Measurements from ENCODE around the gene MFAP2. TPM values are rescaled to one million over a fixed set of nuclear protein-coding genes. Genes with fewer than 3 reads are reported as not detected.
A peak's percentile ranks its signal among the peaks of the same experiment; 100 is the strongest.

MFAP2 gene
- total and polyA plus RNA-seq, 5 experiments from 2014 or later, result 0.41 TPM; not detected in 4

- POLR2A ChIA-PET, result interaction anchor here (0.6 kb wide), 1 partner anchor 850 kb away, joined by 3 read pairs; no protein-coding TSS in a partner anchor
- H3K9me3 Mint-ChIP-seq, result no peaks in the 10 kb centered on the region
These were observed 35.9 kb upstream of the MFAP2 start for GRCh38 chr1:17016317-17016661.

GRCh38 chr1:17014671-17015567 lies 34.5 kb upstream of the MFAP2 start:
- Mint-ChIP-seq H3K4me1 (peaks cover 4 to 21% (median 19%) of the 10 kb centered on the region in 4 donors), H3K27me3 (no peaks in the 10 kb centered on the region)
- POLR2A ChIA-PET, result no interaction called here

More at GRCh38 chr1:17016317-17016661, 35.9 kb upstream of the MFAP2 start:
- Mint-ChIP-seq H3K36me3 (peaks cover 0 to 37% (median 6%) of the 10 kb centered on the region in 3 donors), H3K4me3 (peak overlapping the region in 1 of 10 donors; percentile 23), H3K27me3 (no peaks in the 10 kb centered on the region), H3K27ac (peak overlapping the region in 1 of 10 donors; percentile 24), H3K4me1 (peaks cover 4 to 11% (median 7%) of the 10 kb centered on the region in 4 donors)
- no peak for DNase-seq
- no peak for ATAC-seq

GRCh38 chr1:17013491-17014320 lies 33.3 kb upstream of the MFAP2 start:
- Mint-ChIP-seq H3K36me3 (peaks cover 0 to 11% (median 4%) of the 10 kb centered on the region in 3 donors), H3K4me1 (peaks cover 2 to 27% (median 23%) of the 10 kb centered on the region in 4 donors), H3K27me3 (no peaks in the 10 kb centered on the region), H3K27ac (no peak overlapping the region), H3K4me3 (peak overlapping the region in 1 of 10 donors; percentile 14), H3K9me3 (no peaks in the 10 kb centered on the region)
- POLR2A ChIA-PET, result no interaction called here
- DNase-seq (no peak), ATAC-seq (no peak)

More at GRCh38 chr1:17014671-17015567, 34.5 kb upstream of the MFAP2 start:
- H3K4me3 Mint-ChIP-seq, result no peak overlapping the region
- ATAC-seq (no peak), DNase-seq (no peak)
- H3K9me3 Mint-ChIP-seq, result no peaks in the 10 kb centered on the region
- peak overlapping the region in 1 of 10 donors; percentile 2 for H3K27ac Mint-ChIP-seq
- peaks cover 0 to 23% (median 6%) of the 10 kb centered on the region in 3 donors for H3K36me3 Mint-ChIP-seq

- peak overlapping the region in 4 of 10 donors; percentile 14 to 85 (median 54) for H3K4me3 Mint-ChIP-seq
- POLR2A ChIA-PET, result interaction anchor here (1.1 kb wide), 1 partner anchor 108 kb away, joined by 5 read pairs; no protein-coding TSS in a partner anchor
- no peaks in the 10 kb centered on the region for H3K9me3 Mint-ChIP-seq
- DNase-seq (no peak), ATAC-seq (no peak)
- no peaks in the 10 kb centered on the region for H3K27me3 Mint-ChIP-seq
- peaks cover 2 to 27% (median 23%) of the 10 kb centered on the region in 4 donors for H3K4me1 Mint-ChIP-seq
- H3K27ac Mint-ChIP-seq, result peak overlapping the region in 4 of 10 donors; percentile 11 to 61 (median 39)
- peaks cover 0 to 5% (median under 1%) of the 10 kb centered on the region in 3 donors for H3K36me3 Mint-ChIP-seq
These were observed 32.5 kb upstream of the MFAP2 start for GRCh38 chr1:17012775-17013490.

GRCh38 chr1:17011439-17012307 lies 31.3 kb upstream of the MFAP2 start, which contains the start of gene ATP13A2:
TSS of gene ATP13A2 (minus strand) at chr1:17011928. CDS start at chr1:17011738, 190 bp downstream.
- ATAC-seq (peak; percentile 98 to 99), DNase-seq (peak; percentile 73 to 89 (median 83))
- POLR2A ChIA-PET, result interaction anchor here (1.1 kb wide), 1 partner anchor 107 kb away, joined by 5 read pairs; no protein-coding TSS in a partner anchor
- peak within 1 kb of the TSS; percentile 58 to 86 (median 79) for H3K27ac Mint-ChIP-seq
- H3K9me3 Mint-ChIP-seq, result no peaks in the 10 kb centered on the region
- peaks cover 0 to 3% (median 0%) of the 10 kb centered on the region in 3 donors for H3K36me3 Mint-ChIP-seq
- H3K4me1 Mint-ChIP-seq, result peaks cover 2 to 27% (median 23%) of the 10 kb centered on the region in 4 donors
- peak within 1 kb of the TSS; percentile 79 to 91 (median 85) for H3K4me3 Mint-ChIP-seq
- no peaks in the 10 kb centered on the region for H3K27me3 Mint-ChIP-seq

GRCh38 chr1:17011092-17011438 lies 30.6 kb upstream of the MFAP2 start:
- Mint-ChIP-seq H3K9me3 (no peaks in the 10 kb centered on the region), H3K36me3 (peaks cover 0 to 7% (median 0%) of the 10 kb centered on the region in 3 donors), H3K4me1 (peaks cover 2 to 27% (median 23%) of the 10 kb centered on the region in 4 donors), H3K4me3 (peak overlapping the region; percentile 78 to 91 (median 83)), H3K27me3 (no peaks in the 10 kb centered on the region), H3K27ac (peak overlapping the region in 9 of 10 donors; percentile 8 to 82 (median 77))
- ATAC-seq, result no peak
- no peak for DNase-seq
- POLR2A ChIA-PET, result no interaction called here

GRCh38 chr1:17009706-17010105 lies 29.3 kb upstream of the MFAP2 start:
- POLR2A ChIA-PET, result interaction anchor here (0.8 kb wide), 1 partner anchor 106 kb away, joined by 3 read pairs; no protein-coding TSS in a partner anchor
- H3K4me1 Mint-ChIP-seq, result peaks cover 2 to 27% (median 23%) of the 10 kb centered on the region in 4 donors
- peaks cover 0 to 13% (median 0%) of the 10 kb centered on the region in 3 donors for H3K36me3 Mint-ChIP-seq
- no peak for ATAC-seq
- no peaks in the 10 kb centered on the region for H3K9me3 Mint-ChIP-seq
- no peaks in the 10 kb centered on the region for H3K27me3 Mint-ChIP-seq
- DNase-seq, result no peak
- peak overlapping the region in 3 of 10 donors; percentile 18 to 54 (median 48) for H3K27ac Mint-ChIP-seq
- H3K4me3 Mint-ChIP-seq, result peak overlapping the region in 7 of 10 donors; percentile 16 to 64 (median 31)

GRCh38 chr1:17008208-17008855 lies 27.9 kb upstream of the MFAP2 start:
- Mint-ChIP-seq H3K27ac (no peak overlapping the region), H3K27me3 (no peaks in the 10 kb centered on the region), H3K36me3 (peaks cover 0 to 27% (median 6%) of the 10 kb centered on the region in 3 donors), H3K4me3 (peak overlapping the region in 1 of 10 donors; percentile 10), H3K9me3 (no peaks in the 10 kb centered on the region), H3K4me1 (peaks cover 2 to 25% (median 23%) of the 10 kb centered on the region in 4 donors)
- DNase-seq (no peak), ATAC-seq (no peak)
- POLR2A ChIA-PET, result interaction anchor here (0.6 to 1.1 kb wide), 2 partner anchors 47 to 1976 kb away, joined by 4 to 5 read pairs; no protein-coding TSS in a partner anchor

- ATAC-seq (no peak), DNase-seq (no peak)
- POLR2A ChIA-PET, result interaction anchor here (0.7 kb wide), 1 partner anchor 402 kb away, joined by 3 read pairs; no protein-coding TSS in a partner anchor
- H3K27ac Mint-ChIP-seq, result no peak overlapping the region
- H3K36me3 Mint-ChIP-seq, result peaks cover 0 to 33% (median 6%) of the 10 kb centered on the region in 3 donors
- H3K9me3 Mint-ChIP-seq, result no peaks in the 10 kb centered on the region
- no peaks in the 10 kb centered on the region for H3K27me3 Mint-ChIP-seq
- H3K4me3 Mint-ChIP-seq, result no peak overlapping the region
- peaks cover 0 to 24% (median 18%) of the 10 kb centered on the region in 4 donors for H3K4me1 Mint-ChIP-seq
These were observed 26.7 kb upstream of the MFAP2 start for GRCh38 chr1:17007121-17007520.

GRCh38 chr1:17005365-17005740 lies 24.9 kb upstream of the MFAP2 start:
- ATAC-seq (no peak), DNase-seq (no peak)
- H3K9me3 Mint-ChIP-seq, result no peaks in the 10 kb centered on the region
- no peak overlapping the region for H3K27ac Mint-ChIP-seq
- H3K4me1 Mint-ChIP-seq, result peaks cover 0 to 13% (median 8%) of the 10 kb centered on the region in 4 donors
- H3K27me3 Mint-ChIP-seq, result no peaks in the 10 kb centered on the region
- no peak overlapping the region for H3K4me3 Mint-ChIP-seq
- POLR2A ChIA-PET, result no interaction called here
- H3K36me3 Mint-ChIP-seq, result peaks cover 0 to 47% (median 9%) of the 10 kb centered on the region in 3 donors
